DMS114 treated with DMSO at 0.1 percent for 48 hours (cell line): Measurements from ENCODE around the gene LRRC10B.

Experiments used
- DNase-seq: peaks from one replicate; lab custom pipeline; 2025; ENCODE audit not compliant: unreplicated experiment; lab: John Stamatoyannopoulos, UW

LRRC10B gene

DNA sequence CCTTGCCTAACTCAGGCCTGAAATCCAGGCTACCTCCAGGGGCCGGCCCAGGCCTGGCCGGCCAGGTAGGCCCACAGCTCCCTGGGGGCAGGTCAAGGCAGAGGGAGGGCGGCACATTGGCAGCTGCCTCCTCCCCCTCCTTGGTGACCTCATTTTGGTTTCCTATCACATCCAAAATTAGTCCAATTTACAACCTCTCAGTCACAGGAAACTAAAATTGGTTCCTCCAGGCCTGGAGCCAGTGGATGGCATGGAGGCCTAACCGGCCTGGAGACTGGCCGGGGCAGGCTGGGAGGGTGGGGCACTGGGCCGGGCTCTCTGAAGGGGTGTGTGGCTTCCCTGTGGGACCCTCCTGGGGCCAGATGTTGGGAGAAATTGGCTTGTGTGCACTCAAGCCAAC lies 35.9 kb downstream of the LRRC10B start:
- no peak for DNase-seq

DNA sequence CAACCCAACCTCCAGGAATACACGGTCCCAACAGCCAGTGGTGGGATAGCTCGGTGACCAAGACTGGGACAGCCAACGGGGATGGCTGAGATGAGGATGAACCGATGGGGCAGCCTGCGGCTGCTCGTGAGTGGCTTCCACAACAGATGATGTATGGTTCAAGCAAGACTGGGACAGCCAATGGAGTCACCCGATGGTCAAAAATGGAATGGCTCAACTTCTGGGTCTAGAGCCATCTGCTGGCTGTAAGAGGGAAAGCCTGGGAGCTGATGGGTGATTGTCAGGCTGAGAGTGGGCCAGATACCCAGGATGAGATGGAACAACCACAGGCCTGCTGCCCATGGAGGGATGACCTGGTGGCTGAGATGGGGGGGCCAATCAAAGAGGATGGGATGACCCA lies 36.8 kb downstream of the LRRC10B start:
- no peak for DNase-seq

DNA sequence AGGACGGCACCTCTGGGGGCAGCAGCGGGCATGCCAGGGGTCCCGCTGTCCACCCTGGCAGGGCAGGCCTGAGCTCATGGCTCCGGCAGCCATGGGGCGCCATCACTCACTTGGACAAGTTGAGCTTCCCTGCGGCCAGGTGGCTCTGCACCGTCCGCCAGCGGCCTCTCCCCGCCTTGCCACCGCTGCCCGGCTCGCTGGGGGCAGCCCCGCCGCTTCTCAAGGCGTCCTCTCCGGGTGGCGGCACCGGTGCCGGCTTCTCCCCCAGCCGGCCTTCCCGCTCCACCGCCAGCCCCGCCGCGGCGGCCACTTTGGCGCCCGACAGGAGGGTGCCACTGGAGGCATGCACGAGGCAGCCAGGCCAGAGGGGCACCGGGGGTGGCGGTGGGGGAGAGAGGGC lies 37.4 kb downstream of the LRRC10B start:
- DNase-seq, result no peak

DNA sequence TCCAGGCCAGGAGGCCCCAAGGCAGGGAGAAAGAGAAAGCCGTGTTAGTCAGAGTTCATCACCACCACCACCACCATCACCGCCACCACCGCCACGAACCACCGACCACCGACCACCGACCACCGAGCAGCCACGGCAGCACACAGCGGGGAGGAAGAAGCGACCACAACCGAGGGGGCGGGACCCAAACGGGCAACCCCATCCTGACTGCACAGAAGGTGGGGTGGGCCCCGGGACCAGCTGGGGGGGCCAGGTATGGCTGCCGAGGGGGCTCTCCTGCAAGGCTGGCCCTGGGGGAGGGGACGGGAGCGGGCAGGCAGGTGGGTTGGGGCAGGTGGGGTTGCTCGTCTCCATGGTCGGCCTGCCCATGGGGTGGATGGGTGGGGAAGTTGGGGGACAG lies 38.1 kb downstream of the LRRC10B start:
- no peak for DNase-seq

DNA sequence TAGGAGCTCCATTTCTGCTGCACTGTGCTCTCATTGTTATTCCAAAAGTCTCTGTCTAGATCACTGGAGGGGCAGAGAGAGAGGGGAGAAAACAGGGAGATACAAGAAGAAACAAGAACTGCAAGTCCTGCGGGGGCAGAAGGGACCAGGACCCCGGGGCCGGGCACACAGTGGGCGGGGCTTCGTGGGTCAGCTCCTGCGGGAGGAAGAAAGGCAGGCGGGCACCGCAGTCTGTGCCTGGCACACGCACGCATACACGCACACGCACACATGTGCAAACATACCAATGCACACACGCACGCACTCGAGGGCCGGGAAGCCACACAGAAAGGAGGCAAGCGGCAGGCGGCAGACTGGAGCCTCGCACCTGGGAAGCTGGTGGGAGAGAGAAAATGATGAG lies 38.7 kb downstream of the LRRC10B start:
- DNase-seq, result no peak

DNA sequence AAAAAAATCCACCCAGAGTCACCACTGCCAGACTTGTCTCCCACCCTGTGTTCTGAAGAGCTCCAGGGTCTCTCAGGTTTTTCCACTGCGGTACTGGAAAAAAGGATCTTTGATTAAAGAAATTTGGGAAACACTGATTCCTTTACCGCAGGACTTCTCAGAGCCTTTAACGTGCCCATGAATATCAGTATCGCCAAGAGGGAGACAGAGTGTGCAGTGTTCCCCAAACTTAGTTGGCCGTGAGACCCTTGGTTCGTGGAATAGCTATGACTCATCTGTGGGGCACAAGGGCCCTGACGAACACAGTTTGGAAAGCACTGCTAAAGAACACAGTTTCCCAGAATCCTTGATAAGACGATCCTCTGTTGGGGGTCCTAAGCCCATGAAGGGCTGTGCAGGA lies 40.6 kb downstream of the LRRC10B start:
- no peak for DNase-seq

DNA sequence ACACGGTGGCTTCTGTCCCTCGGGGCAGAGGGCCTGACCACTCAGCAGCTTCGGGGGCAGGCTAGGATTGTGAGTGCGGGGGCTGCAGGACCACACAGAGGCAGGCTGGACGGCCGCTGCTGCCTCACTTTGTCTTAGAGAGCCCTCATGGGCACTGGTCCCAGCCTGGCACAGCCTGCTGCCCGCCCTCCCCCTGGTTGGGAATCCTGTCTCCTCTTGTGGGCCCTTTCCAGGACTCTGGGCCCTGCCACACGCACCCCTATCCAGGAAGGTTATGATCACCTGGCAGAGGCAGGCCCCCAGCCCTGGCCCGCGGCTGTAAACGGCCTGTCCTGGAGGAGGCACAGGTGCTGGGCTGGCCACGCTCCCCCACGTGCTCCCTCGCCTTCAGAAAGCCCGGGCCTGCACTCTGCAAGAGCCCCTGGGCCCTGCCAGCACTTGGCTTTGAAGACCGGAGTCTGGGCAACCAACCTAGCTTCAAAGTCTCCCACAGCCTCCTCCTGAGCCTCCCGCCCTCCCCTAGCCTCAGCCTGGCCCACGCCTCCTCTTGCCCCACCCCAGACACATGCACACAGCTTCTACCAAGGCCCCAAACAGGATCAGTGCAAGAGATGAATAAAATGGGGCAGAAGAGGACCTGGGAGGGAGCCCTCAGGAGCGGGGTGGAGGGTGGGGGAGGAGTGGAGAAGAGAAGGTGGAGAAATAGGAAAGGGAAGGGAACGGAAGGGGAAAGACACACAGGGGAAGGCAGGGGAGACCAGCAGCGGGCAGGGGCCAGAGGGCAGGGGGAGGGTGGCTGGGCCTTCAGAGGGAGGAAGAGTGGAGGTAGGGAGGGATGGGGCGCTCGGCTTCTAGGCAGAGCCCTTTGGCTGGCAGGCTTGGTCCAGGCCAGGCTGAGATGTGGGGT lies 41.4 kb downstream of the LRRC10B start:
- DNase-seq, result no peak

DNA sequence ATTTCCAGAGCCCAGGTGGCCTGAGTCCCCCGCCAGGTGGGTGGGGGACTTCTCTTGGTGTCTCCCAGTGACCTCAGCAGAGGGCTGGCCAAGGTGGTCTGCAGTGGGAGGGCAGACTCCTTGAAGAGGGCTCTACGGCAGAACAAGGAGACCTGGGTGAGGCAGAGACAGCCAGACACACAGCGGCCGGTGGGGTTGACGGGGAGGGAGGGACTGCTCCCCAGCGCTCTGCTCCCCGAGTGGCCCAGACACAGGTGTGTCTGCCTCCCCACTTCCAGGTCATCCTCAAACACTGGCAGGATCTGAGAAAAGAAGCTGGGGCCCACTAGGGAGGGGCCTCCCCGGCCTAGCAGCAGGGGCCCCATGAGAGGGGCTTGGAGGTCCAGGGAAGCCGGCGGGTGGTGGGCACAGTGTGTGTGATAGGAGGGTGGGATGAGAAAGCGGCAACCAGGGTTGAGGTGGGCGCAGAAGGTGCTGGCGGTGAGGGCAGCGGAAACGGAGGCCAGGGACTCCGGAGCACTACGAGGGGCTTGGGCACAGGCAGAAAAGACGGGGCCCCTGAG lies 42.2 kb downstream of the LRRC10B start:
- no peak for DNase-seq

DNA sequence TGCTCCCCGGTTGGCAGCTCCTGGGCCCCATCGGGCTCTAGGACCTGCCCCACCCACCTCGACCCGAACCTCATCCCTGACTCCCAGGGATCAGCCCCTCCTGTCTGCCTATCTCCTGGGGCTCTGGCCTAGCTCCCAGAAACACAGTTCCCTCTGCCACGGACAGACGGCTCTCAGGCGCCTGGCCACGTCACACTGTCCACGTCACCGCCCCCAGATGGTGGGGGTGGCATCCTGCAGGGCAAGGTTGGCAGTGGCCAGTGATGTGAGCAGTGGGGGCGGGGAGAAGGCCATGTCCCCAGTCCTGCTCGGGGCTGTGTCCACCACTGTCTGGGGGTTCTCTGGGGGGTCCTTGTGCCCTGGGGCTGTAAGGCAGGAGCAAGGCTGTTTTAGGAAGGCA lies 43.1 kb downstream of the LRRC10B start:
- no peak for DNase-seq

DNA sequence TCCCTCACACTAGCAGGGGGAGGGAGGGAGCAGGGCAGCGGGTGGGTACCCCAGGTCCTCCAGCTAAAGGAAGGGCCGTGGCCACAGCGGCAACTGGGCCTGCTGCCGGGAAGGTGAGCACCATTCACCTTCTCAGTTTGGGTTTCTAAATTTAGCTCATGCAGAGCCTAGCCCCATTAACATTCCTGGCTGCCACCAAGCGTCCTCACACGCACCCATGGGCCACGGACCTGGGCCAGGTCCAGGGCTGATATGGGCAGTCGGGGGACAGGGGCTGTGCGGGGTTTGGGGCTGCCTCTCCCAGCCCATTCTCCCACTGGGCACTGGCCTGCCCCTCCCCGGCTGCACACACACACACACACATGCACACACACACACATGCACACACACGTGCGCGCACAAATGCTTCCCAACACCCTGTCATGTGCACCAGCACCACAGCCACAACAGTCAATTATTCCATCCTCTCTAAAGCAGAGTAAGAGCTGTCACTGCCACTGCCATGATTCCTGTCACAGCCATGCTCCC lies 43.6 kb downstream of the LRRC10B start:
- DNase-seq, result no peak

DNA sequence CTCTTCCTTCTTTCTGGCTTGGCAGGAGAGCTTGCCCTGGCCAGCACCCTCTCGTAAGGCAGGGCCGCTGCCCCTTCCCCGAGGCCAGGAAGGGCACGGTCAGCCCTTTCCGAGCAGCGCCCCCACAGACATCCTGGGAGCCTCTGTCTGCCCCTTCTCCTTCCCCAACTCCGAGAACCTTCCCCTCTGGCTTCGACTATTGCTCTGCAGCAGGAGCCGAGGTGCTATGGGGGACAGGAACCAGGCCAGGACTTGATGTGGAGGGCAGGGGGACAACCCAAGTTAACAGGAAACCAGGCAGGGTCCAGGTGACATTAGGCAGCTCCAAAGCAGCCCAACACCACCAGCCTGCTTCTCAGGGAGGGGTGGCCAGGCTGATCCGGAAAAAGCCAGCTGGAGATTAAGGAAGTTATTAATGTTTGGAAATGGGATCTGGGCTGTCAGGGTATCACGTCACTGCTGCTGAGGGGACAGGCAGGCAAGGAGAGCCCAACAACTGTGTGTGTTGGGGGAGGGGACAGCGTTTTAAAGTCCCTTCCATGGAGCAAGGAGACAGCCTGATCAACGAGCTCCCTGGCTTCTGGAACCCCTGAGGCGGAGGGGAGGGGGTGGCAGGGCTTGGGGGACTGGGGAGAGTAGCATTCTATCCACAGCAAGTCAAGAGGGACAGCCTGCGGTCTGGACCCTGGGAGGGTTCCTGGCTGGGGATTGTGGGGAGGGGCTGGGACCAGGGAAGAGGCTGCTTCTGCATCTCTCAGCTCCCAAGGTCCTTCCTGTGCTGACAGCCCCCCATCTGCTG lies 45.0 kb downstream of the LRRC10B start:
- no peak for DNase-seq

DNA sequence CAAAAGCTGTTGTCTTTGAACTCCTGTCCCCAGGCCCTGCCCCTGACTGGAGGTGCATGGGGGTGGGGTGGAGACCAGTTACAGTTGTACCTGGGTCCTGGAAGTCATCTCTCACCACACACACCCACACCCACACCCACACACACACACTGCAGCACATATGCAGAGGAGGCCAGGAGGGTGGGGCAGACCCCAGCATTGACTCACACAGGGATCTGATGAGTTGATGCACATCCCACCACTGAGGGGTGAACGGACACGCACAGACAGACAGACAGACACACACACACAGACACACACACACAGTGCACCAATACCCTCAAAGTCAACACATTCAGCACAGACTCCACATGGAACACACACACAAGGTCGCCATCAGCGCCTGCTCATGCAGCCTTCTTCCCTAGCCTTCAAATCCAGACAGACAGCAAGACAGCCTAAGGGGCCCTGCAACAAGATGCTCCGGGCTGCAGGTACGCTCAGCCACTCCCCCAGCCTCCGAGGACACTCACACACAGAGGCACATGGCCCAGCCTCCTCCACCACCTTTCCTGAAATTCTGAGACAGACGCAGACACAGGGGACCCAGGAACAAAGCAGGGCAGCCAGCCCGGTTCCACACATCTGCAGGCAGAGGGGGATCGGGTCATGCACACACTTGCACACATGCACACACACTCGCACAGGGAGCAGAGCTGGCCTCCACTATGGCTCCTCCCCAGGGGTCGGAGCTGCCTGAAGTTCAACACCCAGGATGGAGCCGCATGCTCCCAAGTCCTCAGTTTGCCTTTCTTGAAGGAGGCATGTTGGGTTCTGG lies 45.8 kb downstream of the LRRC10B start:
- no peak for DNase-seq

DNA sequence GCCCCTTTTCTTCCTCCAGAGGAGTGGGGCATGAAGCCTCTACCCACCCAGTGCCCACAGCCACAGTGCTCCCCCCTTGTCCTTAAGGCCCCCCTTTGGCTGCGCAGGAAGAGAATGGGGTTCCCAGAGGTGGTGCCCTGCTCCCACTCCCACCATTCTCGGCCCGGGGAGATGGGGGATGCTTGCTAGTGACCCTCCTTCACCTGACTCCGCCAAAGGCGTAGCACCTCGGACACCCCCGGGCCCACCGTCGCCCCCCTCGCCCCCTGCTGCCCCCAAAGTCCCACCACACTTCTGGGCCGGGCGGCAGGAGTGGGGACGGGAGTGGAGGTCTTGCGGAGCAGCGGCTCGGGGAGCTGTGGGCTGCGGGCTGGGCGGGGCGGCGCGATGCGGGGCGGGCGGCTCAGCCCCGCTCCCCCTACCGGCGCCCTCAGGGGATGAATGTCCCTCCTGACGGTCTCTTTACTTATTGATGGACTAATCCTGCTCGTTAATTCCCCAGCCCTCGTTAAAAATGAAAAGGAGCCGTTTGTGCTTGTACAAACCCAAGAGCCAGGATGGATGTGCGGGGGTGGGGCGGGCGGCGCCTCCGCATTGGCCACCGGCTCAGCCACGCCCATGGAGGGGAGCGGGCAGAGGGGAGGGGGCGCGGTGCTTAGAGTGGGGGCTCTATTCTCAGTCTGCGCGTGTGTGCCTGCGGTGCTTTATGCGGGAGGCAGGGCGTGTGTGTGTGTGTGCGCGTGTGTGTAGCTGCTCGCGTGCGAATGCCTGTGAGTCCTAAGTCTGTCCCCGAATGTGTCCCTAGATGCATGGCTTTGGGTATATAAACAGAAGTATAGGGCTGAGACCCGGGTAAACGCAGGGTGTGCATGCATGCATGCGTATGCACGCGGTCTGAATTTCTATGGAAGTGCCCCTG lies 46.8 kb downstream of the LRRC10B start:
- DNase-seq, result peak; percentile 17

DNA sequence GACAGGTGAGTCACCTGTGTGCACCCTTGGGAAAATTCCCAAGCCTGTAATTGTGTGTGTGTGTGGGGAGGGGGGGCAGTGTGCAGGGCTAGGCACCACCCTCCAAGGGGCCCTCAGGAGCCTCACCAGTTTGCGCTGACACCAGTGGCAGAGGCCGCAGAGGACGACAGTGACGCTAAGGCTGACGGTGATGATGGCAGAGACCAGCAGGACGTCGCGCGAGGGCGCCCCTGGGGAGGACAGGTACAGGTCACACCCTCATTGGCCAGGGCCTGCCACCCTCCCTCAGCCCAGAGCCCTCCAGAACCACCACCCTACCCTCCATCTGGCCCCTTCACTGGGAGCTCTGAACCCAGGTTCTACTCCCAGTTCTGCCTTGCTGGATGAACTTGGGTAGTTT lies 47.4 kb downstream of the LRRC10B start:
- no peak for DNase-seq

DNA sequence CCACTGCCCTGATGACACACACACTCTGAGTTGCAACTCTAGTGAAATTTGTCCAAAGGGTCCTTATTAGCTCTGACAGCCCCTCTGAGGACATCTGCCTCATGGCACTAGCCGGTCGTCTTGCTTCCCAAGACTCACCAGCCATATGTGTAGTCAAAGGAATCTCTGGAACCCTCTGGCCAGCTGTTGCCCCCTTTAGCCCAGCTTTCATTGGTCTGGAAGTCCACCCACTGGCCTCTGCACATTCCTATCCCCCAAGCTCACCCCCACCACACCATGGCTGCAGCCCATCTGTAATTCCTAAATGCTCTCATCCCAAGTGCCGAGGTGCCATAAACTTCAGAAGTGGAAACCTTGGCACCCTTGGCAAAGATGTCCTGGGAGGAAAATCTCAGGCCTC lies 48.1 kb downstream of the LRRC10B start:
- no peak for DNase-seq
